Gastroesophageal sphincter (tissue), 4 donors: ENCODE data around the gene DCAF8. TPM values are rescaled to one million over a fixed set of nuclear protein-coding genes. Genes with fewer than 3 reads are reported as not detected.

ENCODE experiments used
- ATAC-seq: fragments of 150-250 bp; one replicate; pipeline ENCODE4 v1.9.1; 2016; ENCODE audit warnings: mild to moderate bottlenecking, moderate library complexity
- H3K27ac ChIP-seq, 4 donors: fragments of 200-600 bp; sonication (generic) in 3 of 4; 1 replicate in 3 of 4; 2 replicates in 1 of 4; pipeline ENCODE4 v1.5.1; 2016 to 2019
- H3K27me3 ChIP-seq: fragments of 200-600 bp; sonication (generic); one replicate; pipeline ENCODE4 v1.5.1; 2019
- H3K36me3 ChIP-seq, 2 donors: fragments of 200-600 bp; sonication (generic); one replicate each; pipeline ENCODE4 v1.5.1; 2019; ENCODE audit warnings: control low read depth in 1 of 2
- H3K4me1 ChIP-seq, 3 donors: fragments of 200-600 bp; sonication (generic); 1 replicate in 2 of 3; 2 replicates in 1 of 3; pipeline ENCODE4 v1.5.1; 2016 to 2019; ENCODE audit warnings: control low read depth in 2 of 3
- H3K4me3 ChIP-seq, 2 donors: fragments of 200-600 bp; sonication (generic); one replicate each; pipeline ENCODE4 v1.5.1; 2019; ENCODE audit warnings: mild to moderate bottlenecking in 1 of 2, moderate library complexity in 1 of 2
- H3K9me3 ChIP-seq, 3 donors: fragments of 200-600 bp; sonication (generic); one replicate each; pipeline ENCODE4 v1.5.1; 2017 to 2019; ENCODE audit warnings: control low read depth in 2 of 3
- EP300 ChIP-seq: sonication (generic); formaldehyde crosslinking; IDR thresholded peaks from one replicate; pipeline ENCODE4 v1.6.1; 2017; ENCODE audit warnings: antibody characterized with exemption, mild to moderate bottlenecking
- POLR2A ChIP-seq, 2 donors: fragments of 450-650 bp; IDR thresholded peaks; one replicate each; pipeline ENCODE4 v1.6.1; 2017; ENCODE audit warnings: antibody characterized with exemption in 2 of 2, mild to moderate bottlenecking in 2 of 2, moderate library complexity in 1 of 2
- POLR2AphosphoS5 ChIP-seq: sonication (generic); formaldehyde crosslinking; IDR thresholded peaks from one replicate; pipeline ENCODE4 v1.6.1; 2017; ENCODE audit warnings: antibody characterized with exemption
- WGBS, 2 donors: methylation state at CpG; one replicate each; pipeline ENCODE4 v1.1.5; 2018; ENCODE audit warnings: low coverage in 1 of 2; 5-methylcytosine and 5-hydroxymethylcytosine counted together
- total RNA-seq, 4 donors: library from RNA; depleted of rRNA; stranded (reverse); fragments of >200 nt; gene quantifications; one replicate each; pipeline ENCODE4 v1.1.0, GENCODE V29; 2016
- TF ChIP-seq, protein P1 (sequence below), 4 experiments: fragments of 200-600 bp in 2 of 4; fragments of 450-650 bp in 2 of 4; sonication (generic) in 1 of 4; IDR thresholded peaks; one replicate each; pipeline ENCODE4 v1.5.1; 2017 to 2019; ENCODE audit warnings: antibody characterized with exemption in 4 of 4, mild to moderate bottlenecking in 2 of 4, moderate library complexity in 2 of 4

The DCAF8 gene
- 100 to 1,000 TPM; 154 to 211 (median 159) TPM for total RNA-seq

DNA sequence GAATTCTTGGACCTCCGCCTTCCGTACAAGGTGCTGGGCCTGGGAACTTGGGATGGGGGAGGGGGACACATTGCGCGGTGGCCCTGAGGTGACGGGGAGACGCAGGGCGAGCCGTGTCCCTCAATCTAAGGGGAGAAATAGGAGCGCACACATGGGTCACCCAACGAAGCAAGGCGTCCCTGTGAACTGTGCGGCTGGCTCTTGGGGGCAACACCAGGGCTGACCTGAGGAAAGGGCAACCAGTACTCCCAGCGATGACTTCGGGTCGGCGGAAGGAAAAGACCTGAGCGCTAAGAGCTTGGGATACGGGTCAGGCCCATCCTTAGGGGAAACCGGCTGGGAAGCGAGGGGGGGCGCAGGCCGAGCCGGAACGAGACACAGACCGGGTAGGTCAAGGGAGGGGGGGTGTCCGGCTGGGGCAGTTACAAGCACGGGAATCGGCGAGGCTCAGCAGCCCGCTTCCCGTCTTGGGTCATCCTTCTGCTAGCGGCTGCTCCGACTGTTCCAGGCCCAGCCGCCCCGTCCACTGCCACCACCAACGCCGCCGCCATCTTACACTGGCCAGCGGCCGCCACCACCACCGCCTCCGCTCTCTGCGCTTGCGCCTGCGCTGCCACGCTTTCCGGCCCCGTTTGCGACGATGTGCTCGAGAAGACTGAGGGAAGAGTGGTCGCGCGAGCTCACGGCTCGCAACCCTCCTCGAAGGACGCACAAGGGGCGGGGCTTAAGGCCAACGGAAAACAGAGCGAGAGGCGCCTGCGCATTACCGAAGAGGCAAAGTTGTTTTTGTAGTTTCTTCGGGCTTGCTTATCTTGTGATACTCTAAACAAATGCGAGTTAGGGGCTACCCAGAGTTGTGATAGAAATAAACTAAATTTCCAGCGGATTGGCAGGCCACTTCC, at the start of gene DCAF8:
TSS of gene DCAF8 (minus strand) at position 657 of the 902 bp plus-strand sequence. CDS start 18,541 bp downstream, outside the sequence.
- H3K4me1 ChIP-seq = peaks cover 13 to 49% (median 18%) of the 10 kb centered on the region in 3 donors
- peak within 1 kb of the TSS; percentile 85 to 91 for H3K4me3 ChIP-seq
- peak within 1 kb of the TSS; percentile 95 to 98 (median 96) for H3K27ac ChIP-seq
- TF ChIP-seq, protein P1, sequence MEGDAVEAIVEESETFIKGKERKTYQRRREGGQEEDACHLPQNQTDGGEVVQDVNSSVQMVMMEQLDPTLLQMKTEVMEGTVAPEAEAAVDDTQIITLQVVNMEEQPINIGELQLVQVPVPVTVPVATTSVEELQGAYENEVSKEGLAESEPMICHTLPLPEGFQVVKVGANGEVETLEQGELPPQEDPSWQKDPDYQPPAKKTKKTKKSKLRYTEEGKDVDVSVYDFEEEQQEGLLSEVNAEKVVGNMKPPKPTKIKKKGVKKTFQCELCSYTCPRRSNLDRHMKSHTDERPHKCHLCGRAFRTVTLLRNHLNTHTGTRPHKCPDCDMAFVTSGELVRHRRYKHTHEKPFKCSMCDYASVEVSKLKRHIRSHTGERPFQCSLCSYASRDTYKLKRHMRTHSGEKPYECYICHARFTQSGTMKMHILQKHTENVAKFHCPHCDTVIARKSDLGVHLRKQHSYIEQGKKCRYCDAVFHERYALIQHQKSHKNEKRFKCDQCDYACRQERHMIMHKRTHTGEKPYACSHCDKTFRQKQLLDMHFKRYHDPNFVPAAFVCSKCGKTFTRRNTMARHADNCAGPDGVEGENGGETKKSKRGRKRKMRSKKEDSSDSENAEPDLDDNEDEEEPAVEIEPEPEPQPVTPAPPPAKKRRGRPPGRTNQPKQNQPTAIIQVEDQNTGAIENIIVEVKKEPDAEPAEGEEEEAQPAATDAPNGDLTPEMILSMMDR (IDR thresholded peaks at IDR 0.05) = no peak
- TF ChIP-seq POLR2A (IDR thresholded peaks at IDR 0.05) = peak; percentile 87 to 90
- TF ChIP-seq EP300 = no peak
- peak; percentile 93 for TF ChIP-seq POLR2AphosphoS5
- WGBS, 2 donors = 0% methylated on average over 8 to 14 of the region's 67 CpGs
- peaks cover 0 to 5% of the 10 kb centered on the region in 2 donors for H3K36me3 ChIP-seq
- H3K9me3 ChIP-seq = no peaks in the 10 kb centered on the region
- peak; percentile 99 for ATAC-seq
- H3K27me3 ChIP-seq = no peaks in the 10 kb centered on the region

GRCh38 chr1:160309571-160309970, 47.2 kb upstream of the DCAF8 start:
- Histone ChIP-seq H3K27ac (no peak overlapping the region), H3K4me3 (no peak overlapping the region), H3K36me3 (peaks cover 18 to 100% of the 10 kb centered on the region in 2 donors), H3K4me1 (no peaks in the 10 kb centered on the region), H3K9me3 (no peaks in the 10 kb centered on the region), H3K27me3 (no peaks in the 10 kb centered on the region)
- ATAC-seq = no peak
- WGBS, 2 donors = 40 to 56% methylated on average over 1 of the region's 1 CpG
- TF ChIP-seq, protein P1 (IDR thresholded peaks at IDR 0.05) = no peak
- no peak for TF ChIP-seq EP300
- TF ChIP-seq POLR2A (IDR thresholded peaks at IDR 0.05) = no peak

- peaks cover 18 to 100% of the 10 kb centered on the region in 2 donors for H3K36me3 ChIP-seq
- no peak for ATAC-seq
- H3K9me3 ChIP-seq = no peaks in the 10 kb centered on the region
- H3K27me3 ChIP-seq = no peaks in the 10 kb centered on the region
- H3K4me1 ChIP-seq = no peaks in the 10 kb centered on the region
- TF ChIP-seq POLR2A (IDR thresholded peaks at IDR 0.05) (no peak), EP300 (no peak), POLR2AphosphoS5 (no peak)
- TF ChIP-seq, protein P1 (IDR thresholded peaks at IDR 0.05) = no peak
- H3K27ac ChIP-seq = no peak overlapping the region
- no peak overlapping the region for H3K4me3 ChIP-seq
These were observed 46.8 kb upstream of the DCAF8 start for GRCh38 chr1:160309185-160309557.

GRCh38 chr1:160308451-160309184, 46.3 kb upstream of the DCAF8 start:
- TF ChIP-seq POLR2AphosphoS5 (no peak), EP300 (no peak), POLR2A (IDR thresholded peaks at IDR 0.05) (no peak)
- TF ChIP-seq, protein P1 (IDR thresholded peaks at IDR 0.05) = no peak
- no peak overlapping the region for H3K27ac ChIP-seq
- no peaks in the 10 kb centered on the region for H3K27me3 ChIP-seq
- ATAC-seq = no peak
- peaks cover 18 to 100% of the 10 kb centered on the region in 2 donors for H3K36me3 ChIP-seq
- no peaks in the 10 kb centered on the region for H3K9me3 ChIP-seq
- H3K4me1 ChIP-seq = no peaks in the 10 kb centered on the region
- WGBS, 2 donors = 70 to 79% methylated on average over 3 to 4 of the region's 4 CpGs
- no peak overlapping the region for H3K4me3 ChIP-seq
